HepG2 (cell line): ENCODE results near the gene SLC19A3. TPM values are rescaled to one million over a fixed set of nuclear protein-coding genes. Genes with fewer than 3 reads are reported as not detected.
A peak's percentile ranks its signal among the peaks of the same experiment; 100 is the strongest.
"Not testable (repeated sequence)": the region's sequence is repeated elsewhere in the genome, so short reads cannot be mapped to it uniquely, and the experiment has no call there.

ENCODE experiments used
- ATAC-seq: fragments of 200-7000 bp; cut with Tn5 transposase; 3 replicates; pipeline ENCODE4 v1.9.1; 2020; ENCODE audit warnings: mild to moderate bottlenecking, moderate library complexity
- BruUV-seq: library from RNA; stranded (reverse); fragments of 400-500 nt; replicated peaks from 2 replicates; lab custom pipeline; 2021; lab: Mats Ljungman, UMichigan
- CTCF ChIA-PET: fragments of 300-600 bp; formaldehyde crosslinking; extraction: SDS; loops from one replicate; lab custom pipeline; 2021; ENCODE audit warnings: low total read pairs, inconsistent platforms, low intra/inter-chr PET ratio; lab: Yijun Ruan, JAX
- POLR2A ChIA-PET: fragments of 350-600 bp; sonication (Branson Sonifier 250); formaldehyde crosslinking; loops from one replicate; lab custom pipeline; 2020; ENCODE audit warnings: antibody characterized with exemption, inconsistent platforms; lab: Yijun Ruan, JAX
- DNase-seq: peaks from one replicate; pipeline ENCODE4 v3.0.0-alpha.2; 2015; ENCODE audit warnings: low spot score
- FAIRE-seq: peaks from 3 replicates; lab custom pipeline; 2011; peaks lifted over from hg19 to GRCh38; lab: Jason Lieb, UNC
- H2AFZ ChIP-seq: one replicate; pipeline ENCODE4 v1.6.1; 2011; ENCODE audit warnings: low read length, inconsistent platforms
- H3K27ac ChIP-seq: fragments of 300-600 bp; 3 replicates; pipeline ENCODE4 v1.8.0; 2011; ENCODE audit warnings: mixed run types, mild to moderate bottlenecking, mixed read lengths, low read length, inconsistent platforms; ENCODE audit not compliant: insufficient read depth; ENCODE audit errors: extremely low read length
- H3K27me3 ChIP-seq, 2 experiments: fragments of 200-600 bp in 1 of 2; 2 replicates in 1 of 2; 3 replicates in 1 of 2; pipeline versions ENCODE4 v1.6.0 to v1.8.0; 2011; ENCODE audit warnings: low read length in 2 of 2, mild to moderate bottlenecking in 2 of 2, moderate library complexity in 2 of 2, inconsistent platforms in 1 of 2; ENCODE audit not compliant: insufficient read depth in 2 of 2, control insufficient read depth in 1 of 2
- H3K36me3 ChIP-seq, 2 experiments: fragments of 200-600 bp in 1 of 2; replicated peaks in 1 of 2; 2 replicates in 1 of 2; 3 replicates in 1 of 2; pipeline versions ENCODE4 v1.5.1 to v1.8.0; 2011; ENCODE audit warnings: low read length in 2 of 2, inconsistent platforms in 1 of 2; ENCODE audit not compliant: insufficient read depth in 2 of 2, control insufficient read depth in 1 of 2
- H3K4me1 ChIP-seq: 2 replicates; pipeline ENCODE4 v1.5.1; 2012; ENCODE audit warnings: low read length, inconsistent platforms; ENCODE audit not compliant: insufficient read depth
- H3K4me2 ChIP-seq: 2 replicates; pipeline ENCODE4 v1.6.0; 2011; ENCODE audit warnings: low read depth, low read length, inconsistent platforms
- H3K4me3 ChIP-seq, 3 experiments: fragments of 200-600 bp in 1 of 3; sonication (generic), shearing (Covaris generic) in 1 of 3; replicated peaks in 1 of 3; 2 replicates each; pipeline ENCODE4 v1.5.1; 2011 to 2016; ENCODE audit warnings: low read length in 3 of 3, inconsistent platforms in 2 of 3, low read depth in 2 of 3, mild to moderate bottlenecking in 2 of 3, control low read depth in 1 of 3, mixed read lengths in 1 of 3; ENCODE audit not compliant: insufficient read depth in 1 of 3
- H3K79me2 ChIP-seq: one replicate; pipeline ENCODE4 v1.6.1; 2011; ENCODE audit warnings: low read length, inconsistent platforms; ENCODE audit not compliant: insufficient read depth
- H3K9ac ChIP-seq: 2 replicates; pipeline ENCODE4 v1.6.0; 2011; ENCODE audit warnings: mild to moderate bottlenecking, low read depth, low read length, inconsistent platforms; ENCODE audit not compliant: insufficient read depth
- H3K9me3 ChIP-seq: 2 replicates; pipeline ENCODE4 v1.5.1; 2012; ENCODE audit warnings: mild to moderate bottlenecking, low read length
- H4K20me1 ChIP-seq: 2 replicates; pipeline ENCODE4 v1.6.0; 2011; ENCODE audit warnings: inconsistent platforms, mild to moderate bottlenecking, low read length, moderate library complexity; ENCODE audit not compliant: insufficient read depth
- BHLHE40 ChIP-seq: IDR thresholded peaks from 2 replicates; pipeline ENCODE4 v1.6.1; 2011; ENCODE audit warnings: low read length, improper control_type of control experiment
- CTCF ChIP-seq: sonication (generic); formaldehyde crosslinking; IDR thresholded peaks from 2 replicates; pipeline ENCODE4 v1.5.0; 2020; ENCODE audit warnings: mild to moderate bottlenecking, missing genetic modification reagents, moderate library complexity
- PITX1 ChIP-seq: sonication (generic); formaldehyde crosslinking; IDR thresholded peaks from 2 replicates; pipeline ENCODE4 v1.5.1; 2020; ENCODE audit warnings: mild to moderate bottlenecking, missing genetic modification reagents
- STAG1 ChIP-seq: sonication (generic); formaldehyde crosslinking; IDR thresholded peaks from 2 replicates; pipeline ENCODE4 v1.4.0; 2020; ENCODE audit warnings: missing genetic modification reagents
- YY1 ChIP-seq: IDR thresholded peaks from 2 replicates; pipeline ENCODE4 v1.6.1; 2011; ENCODE audit warnings: low read length, low read depth, moderate library complexity, mild to moderate bottlenecking; ENCODE audit not compliant: insufficient read depth, insufficient replicate concordance
- ZNF362 ChIP-seq: sonication (generic); formaldehyde crosslinking; IDR thresholded peaks from 2 replicates; pipeline ENCODE4 v1.4.0; 2020; ENCODE audit warnings: missing genetic modification reagents, mild to moderate bottlenecking, borderline replicate concordance
- WGBS: methylation state at CpG from one replicate; pipeline ENCODE4 v1.1.6; 2017; ENCODE audit warnings: low lambda C conversion rate; 5-methylcytosine and 5-hydroxymethylcytosine counted together
- in situ Hi-C: cut with HindIII; loops from 2 replicates; pipeline ENCODE4 v1.10.0; 2017; ENCODE audit warnings: low pct_unique_long_range_greater_than_20kb; ENCODE audit not compliant: extremely low pct_ligation_motif_present
- intact Hi-C: fragments of 100-400 bp; cut with micrococcal nuclease; formaldehyde crosslinking; loops from one replicate; pipeline ENCODE4 v1.10.0; 2022; ENCODE audit not compliant: unreplicated experiment
- polyA plus RNA-seq, 8 experiments: library from polyadenylated mRNA; depleted of rRNA in 3 of 8; stranded (reverse) in 7 of 8; unstranded in 1 of 8; fragments of >200 nt; fragmentation: Illumina TruSeq in 4 of 8; extraction: Trizol in 4 of 8; gene quantifications; 2 replicates each; pipeline versions ENCODE4 v1.2.1 to v1.2.3, GENCODE V29; 2011 to 2016; ENCODE audit warnings: low read depth in 4 of 8, missing spikeins in 1 of 8, mixed read lengths in 1 of 8; ENCODE audit not compliant: insufficient read depth in 1 of 8
- total RNA-seq, 5 experiments: library from RNA; depleted of rRNA; stranded (reverse); fragments of >200 nt; fragmentation: Illumina TruSeq; extraction: Trizol; gene quantifications; 2 replicates each; pipeline ENCODE4 v1.2.3, GENCODE V29; 2016; ENCODE audit warnings: low read depth in 1 of 5

Gene SLC19A3
- total and polyA plus RNA-seq, 2 of the 13 experiments (the other 11 are each of a cell fraction or from before 2014, with no cell fraction given) = 2.3 to 5.2 TPM

DNA sequence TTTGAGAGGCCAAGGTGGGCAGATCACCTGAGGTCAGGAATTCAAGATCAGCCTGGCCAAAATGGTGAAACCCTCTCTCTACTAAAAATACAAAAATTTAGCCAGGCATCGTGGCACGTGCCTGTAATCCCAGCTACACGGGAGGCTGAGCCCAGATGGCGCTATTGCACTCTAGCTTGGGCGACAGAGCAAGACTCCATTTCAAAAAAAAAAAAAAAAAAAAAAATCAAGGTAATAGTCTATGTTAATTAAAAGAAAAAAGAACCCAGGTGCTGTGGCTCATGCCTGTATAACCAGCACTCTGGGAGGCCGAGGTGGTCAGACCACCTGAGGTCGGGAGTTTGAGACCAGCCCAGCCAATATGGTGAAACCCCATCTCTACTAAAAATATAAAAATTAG lies 22.9 kb upstream of the SLC19A3 start:
- 0 out of 3 replicates have a peak, but pooled peaks have one; percentile 28 for ATAC-seq
- in situ Hi-C loops, POLR2A ChIA-PET, H3K4me2 ChIP-seq, H4K20me1 ChIP-seq, H3K9ac ChIP-seq, FAIRE-seq, BruUV-seq, H3K4me3 ChIP-seq, H3K27ac ChIP-seq, H3K9me3 ChIP-seq, H2AFZ ChIP-seq, H3K79me2 ChIP-seq, H3K27me3 ChIP-seq: not testable (repeated sequence)
- H3K4me1 ChIP-seq = peaks cover 18% of the 10 kb centered on the region; the same call in 1 of the 2 replicates
- 25% methylated on average over 7 of the region's 7 CpGs for WGBS
- CTCF ChIA-PET = interaction anchor here (1.3 kb wide), 1 partner anchor 121 kb away, joined by 4 read pairs; no protein-coding TSS in a partner anchor
- peak; percentile 45 for TF ChIP-seq STAG1
- peak; percentile 47 for TF ChIP-seq CTCF
- peak; percentile 20 for TF ChIP-seq YY1
- peak; percentile 86 for TF ChIP-seq BHLHE40
- TF ChIP-seq PITX1 (CRISPR knock-in tag) = peak; percentile 53; the same call in 1 of the 2 replicates
- peak; percentile 58; the same call in 1 of the 2 replicates for TF ChIP-seq ZNF362 (CRISPR knock-in tag)
- TF ChIP-seq, all 625 proteins: peak for 6; not testable (repeated sequence) for 619
- intact Hi-C loops, H3K36me3 ChIP-seq: not testable (repeated sequence)
- DNase-seq = peak; percentile 40
